ENCODE data around the gene COL25A1.
A peak's percentile ranks its signal among the peaks of the same experiment; 100 is the strongest.

The COL25A1 gene

DNA sequence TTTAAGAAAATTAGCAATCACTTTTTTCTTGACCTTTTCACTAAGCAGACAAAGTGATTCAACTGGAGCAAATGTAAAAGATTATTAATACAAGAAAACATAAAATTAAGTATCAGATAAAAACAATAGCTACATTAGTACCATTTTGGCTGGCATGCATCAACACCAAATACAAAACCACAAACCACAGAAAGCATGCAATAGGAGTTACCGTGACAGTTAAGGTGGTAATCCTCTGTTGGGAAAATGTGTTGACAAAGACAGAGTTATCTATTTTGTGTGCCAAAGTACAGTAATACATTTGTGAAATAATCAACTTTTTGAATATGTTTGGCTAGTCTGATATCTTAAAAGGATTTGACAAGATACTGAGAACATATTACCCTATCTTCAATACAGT lies 449.8 kb downstream of the COL25A1 start:
- DNase-seq (ENCODE audit: low spot score): no peak

DNA sequence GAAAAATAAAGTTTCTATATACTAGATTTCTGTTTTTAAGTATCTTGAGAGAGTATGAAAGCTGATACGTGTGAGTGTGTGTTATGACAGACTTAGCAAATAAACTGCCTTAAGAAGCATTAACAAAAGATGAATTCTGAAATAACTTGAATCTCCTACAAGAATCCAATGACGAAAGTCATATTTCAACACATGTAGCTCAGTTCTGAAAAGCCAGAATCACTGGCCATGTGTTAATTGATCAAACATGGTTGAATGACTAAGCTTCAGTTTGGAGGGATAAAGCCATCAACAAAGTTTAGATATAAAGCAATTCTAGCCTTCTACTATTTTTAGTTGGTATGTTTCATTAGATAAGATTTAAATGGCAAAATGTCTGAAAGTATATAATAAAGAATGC lies 451.1 kb downstream of the COL25A1 start:
- DNase-seq (ENCODE audit: low spot score): no peak

DNA sequence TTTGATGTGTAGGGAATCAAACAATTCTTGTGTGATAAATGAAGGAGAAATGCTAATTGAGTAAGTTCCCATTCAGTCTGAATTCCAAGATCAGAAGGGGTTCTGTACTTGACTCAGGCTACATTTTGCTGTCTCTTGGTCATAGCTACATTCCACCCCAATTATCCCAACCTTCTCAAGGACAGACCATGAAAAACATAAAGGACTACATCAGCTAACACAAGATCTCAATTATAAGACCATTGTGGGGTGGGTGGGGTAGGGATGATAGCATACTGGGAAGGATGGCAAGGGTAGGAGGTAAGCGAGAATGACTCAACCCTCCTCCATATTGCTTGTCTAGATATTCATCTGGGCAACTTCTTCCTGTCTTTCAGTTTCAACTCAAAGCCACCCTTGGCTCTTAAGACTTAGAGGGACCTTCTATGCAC lies 452.2 kb downstream of the COL25A1 start:
- no peak for DNase-seq (ENCODE audit: low spot score)

DNA sequence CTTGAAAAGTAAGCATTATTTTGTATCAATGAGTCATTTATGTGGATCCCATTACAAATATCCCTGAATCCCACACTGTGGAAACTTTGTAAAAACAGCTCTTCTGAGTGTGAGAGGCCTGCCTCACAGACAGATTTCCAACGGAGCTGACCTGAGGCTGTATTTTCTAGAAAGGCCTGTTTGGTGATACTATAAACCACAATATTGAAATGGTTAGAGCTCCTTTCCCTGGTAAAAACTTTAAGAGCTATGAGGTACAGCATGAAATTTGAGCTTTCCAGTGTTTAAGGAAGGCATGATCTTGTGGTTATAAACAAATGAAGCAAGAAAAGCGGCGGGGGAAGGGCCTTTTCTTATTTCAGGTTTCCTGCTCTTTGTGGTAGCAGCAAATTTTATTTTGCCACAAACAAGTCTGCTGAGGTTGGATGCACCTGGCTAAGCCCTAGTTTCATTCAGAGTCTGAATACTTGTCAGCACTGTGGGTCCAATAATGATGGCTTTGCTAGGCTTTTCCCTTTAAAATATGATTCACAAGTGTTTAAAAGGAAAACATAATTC lies 452.8 kb downstream of the COL25A1 start:
- DNase-seq (ENCODE audit: low spot score): no peak

DNA sequence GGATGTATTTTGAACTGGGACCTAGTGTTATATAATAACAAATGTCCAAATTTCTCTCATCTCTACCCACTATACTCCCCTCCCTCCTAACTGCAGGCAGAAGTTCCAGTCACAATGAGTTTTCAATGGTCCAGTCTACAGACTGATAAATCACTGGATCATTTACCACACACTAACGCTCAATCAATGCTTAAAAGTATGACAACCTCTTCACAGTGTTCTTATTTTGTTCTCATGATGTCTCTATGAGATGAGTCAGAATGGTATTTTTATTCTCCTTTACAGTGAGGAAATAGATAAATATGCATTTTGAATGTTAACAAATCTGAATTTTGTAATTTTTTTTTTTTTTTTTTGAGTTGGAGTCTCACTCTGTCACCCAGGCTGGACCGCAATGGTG lies 455.9 kb downstream of the COL25A1 start:
- DNase-seq (ENCODE audit: low spot score): no peak

DNA sequence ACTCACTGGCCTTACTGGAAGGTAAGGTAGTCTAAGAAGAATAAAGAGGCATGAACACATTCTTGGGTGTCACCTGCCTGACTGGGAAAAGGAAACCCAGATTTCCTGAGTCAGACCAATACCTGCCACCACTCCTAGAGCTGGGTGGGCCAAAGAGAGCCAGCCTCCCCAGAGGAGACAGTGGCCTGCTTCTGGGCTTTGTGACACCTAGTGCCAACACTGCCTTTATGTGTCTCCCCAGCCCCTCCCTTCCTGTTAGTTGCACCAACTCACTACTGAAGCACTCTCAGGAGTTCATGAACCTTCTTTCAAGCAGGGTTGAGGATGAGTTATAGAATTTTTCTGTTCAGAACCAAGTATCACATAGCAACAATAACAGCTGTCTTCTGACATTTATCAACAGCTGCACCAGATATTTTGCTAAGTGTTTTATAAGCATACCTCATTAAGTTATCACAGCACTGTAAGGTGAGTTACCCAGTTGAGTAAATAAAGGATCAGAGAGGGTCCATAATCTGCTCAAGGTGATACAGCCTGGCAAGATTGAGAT lies 462.0 kb downstream of the COL25A1 start:
- no peak for DNase-seq (ENCODE audit: low spot score)

DNA sequence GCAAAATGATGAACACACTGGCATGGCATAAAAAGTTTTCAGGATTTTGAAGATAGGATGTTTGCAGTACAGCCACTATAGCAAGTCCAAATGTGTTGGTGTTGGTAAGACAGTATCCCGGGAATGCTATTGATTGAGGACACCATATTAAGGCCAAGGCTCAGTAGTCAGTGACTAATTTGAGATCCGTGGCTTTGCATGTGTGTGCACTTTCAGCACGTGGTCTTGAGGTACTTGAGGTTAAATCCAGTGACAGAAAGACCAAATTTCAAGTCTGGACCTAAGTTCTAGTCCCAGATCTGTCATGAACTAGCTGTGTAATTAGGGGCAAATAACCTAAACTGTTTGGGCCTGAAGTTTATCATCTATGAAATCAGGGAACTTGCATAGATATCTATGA lies 463.1 kb downstream of the COL25A1 start:
- no peak for DNase-seq (ENCODE audit: low spot score)

DNA sequence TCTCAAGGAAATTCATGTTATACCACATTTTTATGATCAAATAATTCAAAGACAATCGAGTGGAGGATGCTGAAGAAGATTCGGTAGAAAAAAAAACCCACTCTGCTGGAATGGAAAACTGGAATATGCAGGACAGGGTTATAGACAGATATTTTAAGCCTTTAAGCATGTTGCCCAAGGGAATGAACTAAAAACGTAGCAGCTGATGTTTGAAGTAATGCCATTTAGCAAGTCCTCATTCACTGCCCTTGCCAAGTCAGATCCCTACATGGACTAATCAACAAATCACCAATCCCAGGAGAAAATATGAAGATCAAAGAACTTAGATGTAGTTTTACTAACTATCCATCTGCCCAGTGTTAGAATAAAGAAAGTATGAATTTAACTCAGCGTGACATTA lies 464.0 kb downstream of the COL25A1 start:
- no peak for DNase-seq (ENCODE audit: low spot score)

DNA sequence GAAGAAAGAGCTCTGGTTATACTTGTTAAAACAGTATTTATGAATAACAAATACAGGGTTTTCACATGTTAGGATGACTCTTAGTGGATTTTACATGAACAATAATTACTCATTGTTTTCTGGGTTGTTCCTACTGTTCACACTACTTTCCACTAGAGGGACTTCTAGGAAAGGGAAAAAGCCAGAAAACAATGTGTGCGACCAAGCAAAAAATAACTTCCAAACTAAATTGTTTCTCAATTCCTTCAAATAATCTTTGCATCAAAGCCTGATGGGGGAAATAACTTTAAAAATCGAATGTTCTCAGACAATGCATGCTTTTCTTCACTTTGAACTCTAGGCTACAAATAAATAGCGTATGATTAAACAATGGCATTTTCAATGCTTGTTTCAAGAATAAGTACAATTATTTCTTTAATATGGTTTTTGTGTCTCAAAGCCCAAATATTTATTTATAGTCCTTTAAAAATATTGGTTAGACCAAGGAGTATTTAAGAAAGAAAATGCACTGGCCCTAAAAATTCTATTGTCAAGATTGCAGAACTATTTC lies 467.5 kb downstream of the COL25A1 start:
- peak; percentile 43 for DNase-seq (ENCODE audit: low spot score)

DNA sequence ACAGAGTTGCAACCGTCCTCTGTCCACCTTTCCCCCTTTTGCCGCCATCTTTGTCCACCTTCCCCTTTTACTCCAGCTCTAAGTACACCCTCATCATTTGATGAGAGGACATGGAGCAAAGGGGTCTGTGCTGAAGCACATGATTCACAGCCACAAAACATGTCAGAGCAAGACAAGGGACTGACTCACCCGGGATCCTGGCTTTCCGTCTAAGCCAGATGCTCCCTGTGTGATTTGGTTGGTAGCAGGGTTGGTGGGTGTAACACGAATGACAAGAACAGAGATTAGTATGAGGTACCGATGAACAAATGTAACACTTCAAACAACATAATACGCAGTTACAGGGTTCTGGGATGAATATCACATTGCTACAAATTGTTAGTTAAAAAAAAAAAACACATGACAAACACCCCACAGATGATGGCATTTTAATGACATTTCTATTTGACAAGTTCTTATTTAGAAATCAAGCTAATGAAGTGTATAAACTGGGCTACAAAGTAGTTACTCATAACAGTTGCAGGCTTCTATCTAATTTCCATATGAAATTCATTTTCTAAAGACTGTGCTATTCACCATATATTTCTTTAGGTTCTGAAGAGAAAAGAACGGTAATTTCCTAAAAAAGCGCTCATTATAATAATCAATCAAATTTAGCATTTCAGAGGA lies 468.2 kb downstream of the COL25A1 start:
- DNase-seq (ENCODE audit: low spot score): peak; percentile 26

DNA sequence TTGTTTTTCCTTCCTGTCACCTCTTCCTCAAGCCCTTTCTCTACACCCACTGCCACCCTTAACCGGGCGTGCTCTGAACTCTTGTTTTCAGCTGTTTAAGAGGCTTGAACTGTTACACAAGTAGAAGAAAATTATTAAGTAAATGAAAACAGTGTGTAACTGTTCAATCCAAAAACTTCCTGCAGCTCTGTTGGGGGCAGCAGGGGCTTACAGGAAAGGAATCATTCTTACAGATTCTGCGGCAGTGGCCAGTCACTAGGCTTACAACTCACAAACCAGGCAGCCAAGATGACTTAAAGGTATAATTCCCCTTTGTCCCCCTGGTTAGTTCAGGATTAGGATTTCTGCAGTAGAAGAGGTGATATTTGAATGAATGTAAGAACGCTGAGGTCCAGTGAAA lies 469.4 kb downstream of the COL25A1 start:
- DNase-seq (ENCODE audit: low spot score): no peak

DNA sequence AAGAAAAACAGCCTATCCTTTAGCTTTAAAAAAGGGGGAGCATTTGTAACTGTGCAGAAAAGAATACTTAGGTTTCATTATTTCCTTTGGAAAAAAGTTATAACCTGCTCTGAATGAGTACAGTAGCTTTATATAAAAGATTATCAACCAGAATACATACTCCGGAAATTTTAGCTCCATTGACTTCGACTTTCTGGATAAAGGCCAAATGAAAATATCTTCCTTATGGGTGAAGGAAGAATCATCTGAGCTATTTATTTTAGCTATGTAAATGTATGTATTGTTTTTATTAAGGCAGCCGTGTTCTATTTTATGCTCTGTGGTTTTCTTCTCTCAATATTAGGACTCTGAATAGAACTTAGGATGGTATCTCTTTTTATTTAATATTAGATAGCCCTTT lies 470.6 kb downstream of the COL25A1 start:
- no peak for DNase-seq (ENCODE audit: low spot score)

DNA sequence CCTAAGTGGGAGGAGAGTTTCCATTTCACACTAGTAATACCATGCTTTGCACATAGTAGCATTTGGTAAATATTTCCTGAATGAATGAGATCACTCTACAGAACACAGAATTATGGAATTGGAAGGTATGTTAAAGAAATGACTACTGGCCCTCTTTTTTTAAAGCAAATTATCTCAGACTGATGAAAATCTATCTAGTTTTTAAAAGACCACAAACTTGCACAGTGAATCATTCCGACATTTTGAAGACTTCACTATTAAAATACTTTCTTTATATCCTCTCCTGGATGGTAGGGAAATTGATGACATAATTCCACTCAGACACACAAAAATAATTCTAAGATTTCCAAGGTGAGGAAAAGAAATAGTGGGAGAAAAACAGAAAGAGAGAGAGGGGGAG lies 471.2 kb downstream of the COL25A1 start:
- DNase-seq (ENCODE audit: low spot score): no peak

DNA sequence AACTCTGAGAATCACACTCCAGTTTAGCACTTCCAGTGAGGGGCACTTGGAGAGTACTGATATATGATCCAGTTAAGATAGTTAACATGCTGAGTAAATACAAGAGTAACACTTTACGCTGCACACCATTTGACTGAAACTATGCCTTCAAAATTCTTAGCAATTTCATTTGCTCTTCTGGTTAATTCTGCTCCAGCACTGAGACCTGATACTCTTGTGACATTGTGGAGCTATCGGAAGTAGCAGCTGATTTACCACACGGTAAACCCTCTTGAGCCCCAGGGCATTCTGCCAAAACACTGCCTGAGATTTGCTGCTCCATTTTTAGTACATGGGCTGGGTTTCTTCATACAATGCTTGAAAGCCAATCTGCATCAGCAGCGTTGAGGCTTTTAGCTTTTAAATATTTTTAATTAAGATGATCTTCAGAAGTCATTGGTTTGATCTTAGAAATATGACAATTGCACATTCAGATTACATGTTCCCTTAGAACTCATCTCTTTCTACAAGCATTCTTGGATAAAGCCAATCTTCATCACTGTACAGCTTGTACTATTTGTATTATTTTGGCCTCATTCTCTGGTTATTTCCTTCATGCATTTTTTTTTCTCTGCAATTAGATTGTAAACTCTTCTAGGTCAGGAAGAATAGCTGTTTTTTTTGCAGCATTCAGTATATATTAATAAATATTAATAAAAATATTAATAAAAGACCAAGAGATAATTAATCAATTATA lies 471.8 kb downstream of the COL25A1 start:
- peak; percentile 26 for DNase-seq (ENCODE audit: low spot score)

DNA sequence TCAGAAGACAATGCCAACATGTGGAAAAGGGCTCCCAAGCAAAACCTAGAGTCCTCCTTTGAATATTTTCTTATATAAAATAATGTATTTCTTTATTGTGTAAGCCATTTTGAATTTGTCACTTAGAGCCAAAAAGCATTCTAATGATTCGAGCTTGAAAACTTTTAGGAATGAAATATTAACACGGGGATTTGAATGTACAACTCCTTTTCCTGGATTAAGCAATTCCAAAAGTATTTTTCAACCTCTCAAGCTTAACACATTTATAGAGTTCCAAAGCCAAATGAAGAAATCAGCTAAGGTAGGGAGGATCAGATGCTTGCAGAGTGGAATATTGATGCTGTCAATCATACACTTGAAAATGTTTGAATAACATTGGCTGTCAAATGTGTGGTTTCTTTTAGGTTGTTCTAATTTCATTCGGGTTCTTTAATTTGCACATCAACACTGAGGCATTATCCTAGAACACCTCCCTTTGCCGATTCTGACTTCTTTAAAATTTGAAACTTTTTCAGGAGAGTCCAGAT lies 472.4 kb downstream of the COL25A1 start:
- DNase-seq (ENCODE audit: low spot score): no peak

DNA sequence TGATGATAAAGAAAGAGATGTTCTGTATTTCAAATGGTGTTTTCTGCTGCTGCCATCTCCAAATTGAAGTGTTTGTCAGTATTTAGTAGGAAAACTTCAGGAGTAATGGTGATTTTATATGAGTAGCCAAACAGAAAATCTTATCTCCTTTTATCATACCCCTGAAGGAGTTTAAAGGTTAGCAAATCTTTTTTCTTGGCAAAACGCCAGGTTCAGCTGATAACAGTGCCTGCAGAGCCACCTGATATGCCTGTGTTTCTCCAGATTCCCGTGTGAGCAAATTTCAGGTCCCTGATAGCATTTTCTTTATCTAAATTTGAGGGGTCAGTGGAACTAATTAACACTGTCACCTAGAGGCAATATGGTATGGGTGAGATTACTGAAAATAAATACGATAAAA lies 473.8 kb downstream of the COL25A1 start:
- no peak for DNase-seq (ENCODE audit: low spot score)

DNA sequence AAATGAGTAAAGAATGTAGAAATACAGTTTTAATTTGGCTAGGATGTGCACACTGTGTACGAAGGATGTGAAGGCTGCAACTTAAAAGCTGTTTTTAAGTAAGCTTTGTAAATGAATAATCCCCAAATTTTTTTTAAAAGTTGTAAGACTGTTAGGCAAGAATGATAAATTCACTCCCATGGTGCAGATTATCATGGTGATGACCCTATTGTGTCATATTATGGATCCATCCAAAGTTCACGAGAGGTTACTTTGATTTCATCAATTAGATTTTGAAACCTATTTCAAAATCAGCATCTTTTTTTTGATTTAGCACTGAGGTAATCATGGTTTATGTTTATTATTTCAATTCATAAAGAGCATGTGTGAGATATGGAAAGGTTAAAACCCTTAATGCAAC lies 476.7 kb downstream of the COL25A1 start:
- DNase-seq (ENCODE audit: low spot score): no peak

DNA sequence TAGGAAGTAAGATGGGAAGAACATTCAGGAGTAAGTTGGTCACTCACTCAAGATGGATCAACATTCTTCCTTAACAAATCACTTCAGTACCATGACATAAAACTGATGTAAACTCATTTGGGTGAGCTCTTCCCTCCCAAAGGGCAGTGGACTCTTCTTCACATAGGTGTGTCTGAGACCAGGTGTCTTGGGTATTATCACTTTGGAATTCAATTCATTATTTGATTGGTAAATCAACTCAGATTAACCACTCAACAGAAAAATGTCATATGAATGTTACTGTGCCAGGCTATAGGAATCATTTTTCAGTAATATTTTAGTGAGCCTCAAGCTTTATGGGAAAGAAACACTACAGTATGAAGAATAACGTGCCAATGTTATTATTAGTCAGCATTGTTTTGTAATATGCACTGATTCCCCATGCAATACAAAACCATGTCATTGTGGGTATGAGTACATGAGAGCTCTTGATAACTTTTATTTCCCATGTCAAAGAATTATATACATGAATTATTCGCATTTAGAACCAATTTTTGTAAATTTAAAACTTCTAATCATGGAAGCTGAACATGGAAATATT lies 481.0 kb downstream of the COL25A1 start:
- DNase-seq (ENCODE audit: low spot score): no peak

DNA sequence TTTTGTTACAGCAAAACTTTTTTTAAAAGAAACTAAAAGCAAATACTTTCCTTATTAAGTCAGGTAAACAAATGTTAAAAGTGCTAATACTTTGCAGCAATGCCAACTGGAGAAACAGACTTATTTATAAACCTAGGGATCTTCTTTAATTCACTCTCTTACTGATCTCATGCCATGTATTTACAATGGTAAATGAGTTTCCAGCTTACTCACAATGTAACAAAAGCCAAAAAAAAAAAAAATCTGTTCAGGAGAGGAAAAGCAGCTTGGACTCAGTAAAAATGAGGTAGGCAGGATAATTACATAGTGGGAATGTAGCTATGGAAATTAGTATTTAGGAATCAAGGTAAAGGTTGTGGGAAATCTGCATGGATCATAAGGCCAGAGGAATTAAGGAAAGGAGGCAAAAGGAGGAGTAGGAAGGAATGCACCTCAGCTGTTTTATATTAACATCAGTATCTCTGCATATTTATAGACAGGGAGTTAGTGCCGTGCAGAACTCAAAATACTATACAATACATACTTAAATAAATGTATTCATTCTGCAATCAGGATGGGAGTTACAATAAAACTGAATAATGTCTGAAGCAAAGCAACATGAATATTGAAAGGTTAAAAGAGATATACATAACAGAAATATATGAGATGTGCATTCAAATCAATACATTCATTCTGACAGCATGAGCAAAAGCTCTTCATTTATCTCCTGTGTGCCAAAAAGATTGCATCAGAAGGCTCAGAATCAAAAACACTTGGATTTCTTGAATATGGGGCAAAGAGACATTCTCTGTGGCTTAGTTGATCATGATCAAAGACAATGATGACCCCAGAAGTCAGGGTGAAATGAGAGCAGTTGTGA lies 481.7 kb downstream of the COL25A1 start:
- no peak for DNase-seq (ENCODE audit: low spot score)

DNA sequence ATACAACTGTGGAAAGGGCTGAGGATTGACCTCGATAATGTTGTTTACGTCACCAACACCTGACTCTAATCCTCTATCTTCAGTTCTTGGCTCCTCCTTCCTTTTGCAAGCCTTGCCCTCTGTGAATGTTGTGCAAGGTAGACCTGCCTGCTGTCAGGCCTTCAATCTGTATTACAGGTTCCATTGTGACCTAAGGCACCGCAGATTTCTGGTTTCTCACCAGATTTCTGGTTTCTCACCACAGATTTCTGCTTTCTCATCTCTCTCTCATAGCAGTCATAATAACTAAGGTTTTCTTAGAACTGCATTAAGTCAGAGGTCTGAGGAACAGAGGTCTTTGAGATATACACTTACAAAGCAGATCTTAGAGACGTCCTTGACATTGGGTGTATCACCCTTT lies 488.1 kb downstream of the COL25A1 start:
- DNase-seq (ENCODE audit: low spot score): no peak

DNA sequence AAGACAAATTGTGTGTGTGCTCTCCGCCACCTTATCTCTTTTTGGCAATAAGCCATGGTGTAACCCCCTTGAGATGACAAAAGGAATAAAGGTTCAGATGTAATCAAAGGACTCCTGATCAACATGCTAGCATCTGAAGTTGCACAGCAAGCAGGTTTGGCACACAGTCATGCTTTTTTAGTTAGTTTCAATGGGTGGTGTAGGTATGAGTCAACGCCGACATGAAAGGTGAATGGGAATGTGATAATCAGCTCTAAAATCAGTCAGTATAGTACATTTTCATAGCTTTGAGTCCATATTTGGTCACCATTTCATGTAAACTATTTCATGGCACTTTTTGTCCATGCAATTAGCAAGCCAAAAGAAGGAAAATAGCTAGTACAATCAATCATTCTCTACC lies 489.2 kb downstream of the COL25A1 start:
- no peak for DNase-seq (ENCODE audit: low spot score)

All from putamen (tissue), 1 donor.